GM21515 (cell line): ENCODE data around the gene P2RY2.
"Not testable (repeated sequence)": the region's sequence is repeated elsewhere in the genome, so short reads cannot be mapped to it uniquely, and the experiment has no call there.

Source experiments
- ATAC-seq: cut with Tn5 transposase; IDR thresholded peaks from one replicate; pipeline ENCODE4 v1.9.1; 2021; ENCODE audit not compliant: unreplicated experiment

P2RY2 gene

GRCh38 chr11:73265853-73266645, 48.0 kb downstream of the P2RY2 start:
- no peak for ATAC-seq

- ATAC-seq = no peak
These were observed 48.6 kb downstream of the P2RY2 start for GRCh38 chr11:73266646-73267020.

- ATAC-seq = no peak
These were observed 49.2 kb downstream of the P2RY2 start for GRCh38 chr11:73267122-73267846.

- ATAC-seq = no peak
These were observed 49.9 kb downstream of the P2RY2 start for GRCh38 chr11:73267906-73268540.

- ATAC-seq = no peak
These were observed 50.7 kb downstream of the P2RY2 start for GRCh38 chr11:73268671-73269271.

GRCh38 chr11:73269459-73270015, 51.5 kb downstream of the P2RY2 start:
- no peak for ATAC-seq

GRCh38 chr11:73270016-73270854, 52.2 kb downstream of the P2RY2 start:
- ATAC-seq = no peak

- no peak for ATAC-seq
These were observed 52.9 kb downstream of the P2RY2 start for GRCh38 chr11:73270855-73271477.

- ATAC-seq = not testable (repeated sequence)
These were observed 53.4 kb downstream of the P2RY2 start for GRCh38 chr11:73271478-73271865.

- no peak for ATAC-seq
These were observed 54.0 kb downstream of the P2RY2 start, which contains the start of gene P2RY6 for GRCh38 chr11:73271936-73272679. Gene P2RY6 (plus strand): TSS chr11:73272338. CDS start chr11:73296519, 24,181 bp downstream.

GRCh38 chr11:73272680-73273038, 54.6 kb downstream of the P2RY2 start:
- ATAC-seq = no peak

GRCh38 chr11:73273222-73273895, 55.3 kb downstream of the P2RY2 start:
- no peak for ATAC-seq

GRCh38 chr11:73274191-73274590, 56.1 kb downstream of the P2RY2 start:
- ATAC-seq = not testable (repeated sequence)

GRCh38 chr11:73274722-73275380, 56.8 kb downstream of the P2RY2 start:
- no peak for ATAC-seq

- ATAC-seq = no peak
These were observed 57.3 kb downstream of the P2RY2 start for GRCh38 chr11:73275381-73275750.

- no peak for ATAC-seq
These were observed 59.4 kb downstream of the P2RY2 start for GRCh38 chr11:73277467-73277866.

GRCh38 chr11:73280626-73281025, 62.5 kb downstream of the P2RY2 start:
- ATAC-seq = no peak

- no peak for ATAC-seq
These were observed 63.2 kb downstream of the P2RY2 start for GRCh38 chr11:73281201-73281741.
